ENCODE measurements around the gene CALML6. TPM values are rescaled to one million over a fixed set of nuclear protein-coding genes. Genes with fewer than 3 reads are reported as not detected.

Gene CALML6
- total RNA-seq, 4 donors from 2014 or later = 0.57 TPM; not detected in 3

DNA sequence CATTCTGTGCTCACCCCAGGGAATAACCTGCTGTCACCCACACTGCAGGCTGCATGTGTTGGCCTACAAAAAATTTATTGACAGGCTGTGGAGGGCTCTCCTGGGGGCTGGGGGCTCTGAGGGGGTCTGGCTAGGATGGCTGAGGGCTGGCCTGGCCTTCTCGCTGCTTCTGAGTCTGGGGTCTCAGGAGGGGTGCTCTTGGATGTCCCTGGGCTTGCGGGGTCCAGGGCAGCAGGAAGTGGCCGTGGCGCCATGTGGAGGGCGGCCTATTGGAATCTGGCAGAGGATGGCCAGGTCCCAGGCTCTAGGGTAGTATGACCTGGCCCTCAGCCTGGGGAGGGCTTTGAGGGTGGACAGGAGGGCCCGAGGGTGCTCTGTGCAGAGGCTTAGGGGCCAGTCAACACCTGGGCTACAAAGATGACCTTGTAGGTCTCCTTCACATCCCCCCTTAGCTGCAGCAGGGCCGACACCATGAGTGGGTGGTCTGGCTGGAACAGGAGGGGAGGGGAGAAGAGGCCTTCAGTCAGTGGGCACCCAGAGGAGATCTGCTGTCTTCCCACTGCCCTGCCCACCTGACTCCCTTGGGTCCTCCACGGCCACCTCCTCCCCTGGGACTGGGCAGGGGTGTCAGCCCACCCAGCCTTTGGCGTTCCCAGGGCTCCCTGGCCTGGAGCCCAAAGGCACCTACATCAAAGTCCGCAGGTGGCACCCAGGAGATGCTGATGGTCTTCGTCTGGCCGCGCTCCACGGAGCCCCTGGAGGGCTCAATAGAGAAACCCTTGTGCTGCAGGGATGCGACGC is 7.0 kb downstream of the CALML6 start:
- intact Hi-C loops (cut with DNase I) = no loop called here
- Histone ChIP-seq H3K27me3 (peaks cover 0 to under 1% (median 0%) of the 10 kb centered on the region in 4 donors), H3K36me3 (no peaks in the 10 kb centered on the region), H3K4me1 (peaks cover 11 to 24% (median 12%) of the 10 kb centered on the region in 3 donors), H3K4me3 (no peak overlapping the region), H3K27ac (no peak overlapping the region), H3K9me3 (no peaks in the 10 kb centered on the region)
- 80% methylated on average over 1 of the region's 16 CpGs for WGBS, 2 donors
- no peak for DNase-seq
- TF ChIP-seq POLR2A (IDR thresholded peaks at IDR 0.05) = no peak

DNA sequence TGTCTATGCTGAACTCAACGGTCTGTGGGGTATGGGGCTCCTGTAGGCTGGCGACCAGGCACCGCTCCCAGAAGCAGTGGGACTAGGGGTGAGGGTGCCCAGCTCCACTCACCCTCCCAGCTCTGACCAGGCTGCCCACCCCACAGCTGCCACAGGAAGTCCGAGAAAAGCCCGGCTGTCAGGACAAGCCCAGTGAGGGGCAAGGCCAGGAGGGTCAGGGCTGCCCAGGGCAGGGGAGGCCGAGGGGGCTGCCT is 7.6 kb downstream of the CALML6 start:
- TF ChIP-seq POLR2A (IDR thresholded peaks at IDR 0.05) = no peak
- TF ChIP-seq, protein P1, sequence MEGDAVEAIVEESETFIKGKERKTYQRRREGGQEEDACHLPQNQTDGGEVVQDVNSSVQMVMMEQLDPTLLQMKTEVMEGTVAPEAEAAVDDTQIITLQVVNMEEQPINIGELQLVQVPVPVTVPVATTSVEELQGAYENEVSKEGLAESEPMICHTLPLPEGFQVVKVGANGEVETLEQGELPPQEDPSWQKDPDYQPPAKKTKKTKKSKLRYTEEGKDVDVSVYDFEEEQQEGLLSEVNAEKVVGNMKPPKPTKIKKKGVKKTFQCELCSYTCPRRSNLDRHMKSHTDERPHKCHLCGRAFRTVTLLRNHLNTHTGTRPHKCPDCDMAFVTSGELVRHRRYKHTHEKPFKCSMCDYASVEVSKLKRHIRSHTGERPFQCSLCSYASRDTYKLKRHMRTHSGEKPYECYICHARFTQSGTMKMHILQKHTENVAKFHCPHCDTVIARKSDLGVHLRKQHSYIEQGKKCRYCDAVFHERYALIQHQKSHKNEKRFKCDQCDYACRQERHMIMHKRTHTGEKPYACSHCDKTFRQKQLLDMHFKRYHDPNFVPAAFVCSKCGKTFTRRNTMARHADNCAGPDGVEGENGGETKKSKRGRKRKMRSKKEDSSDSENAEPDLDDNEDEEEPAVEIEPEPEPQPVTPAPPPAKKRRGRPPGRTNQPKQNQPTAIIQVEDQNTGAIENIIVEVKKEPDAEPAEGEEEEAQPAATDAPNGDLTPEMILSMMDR (IDR thresholded peaks at IDR 0.05) = no peak
- DNase-seq = no peak
- intact Hi-C loops (cut with DNase I) = no loop called here

GRCh38 chr1:1922956-1923833 is 8.1 kb downstream of the CALML6 start:
- Histone ChIP-seq H3K9me3 (no peaks in the 10 kb centered on the region), H3K4me3 (no peak overlapping the region), H3K4me1 (peaks cover 9 to 26% (median 10%) of the 10 kb centered on the region in 3 donors), H3K27ac (no peak overlapping the region), H3K27me3 (peaks cover 0 to 8% (median 0%) of the 10 kb centered on the region in 4 donors), H3K36me3 (no peaks in the 10 kb centered on the region)
- TF ChIP-seq, protein P1 (IDR thresholded peaks at IDR 0.05) = no peak
- no peak for TF ChIP-seq POLR2A (IDR thresholded peaks at IDR 0.05)
- intact Hi-C loops (cut with DNase I) = no loop called here
- 30 to 48% methylated on average over 2 to 6 of the region's 29 CpGs for WGBS, 2 donors
- DNase-seq = no peak

More for the DNA sequence above, 7.6 kb downstream of the CALML6 start:
- WGBS, 2 donors = no CpG with 5 or more reads among the region's 6 CpGs
- no peaks in the 10 kb centered on the region for H3K9me3 ChIP-seq
- H3K4me3 ChIP-seq = no peak overlapping the region
- no peaks in the 10 kb centered on the region for H3K36me3 ChIP-seq
- peaks cover 0 to 5% (median 0%) of the 10 kb centered on the region in 4 donors for H3K27me3 ChIP-seq
- H3K4me1 ChIP-seq = peaks cover 11 to 24% (median 12%) of the 10 kb centered on the region in 3 donors
- no peak overlapping the region for H3K27ac ChIP-seq

- Histone ChIP-seq H3K27ac (no peak overlapping the region), H3K4me3 (no peak overlapping the region), H3K27me3 (peaks cover 0 to 13% (median 0%) of the 10 kb centered on the region in 4 donors), H3K9me3 (no peaks in the 10 kb centered on the region), H3K36me3 (no peaks in the 10 kb centered on the region), H3K4me1 (peaks cover 0 to 22% (median 3%) of the 10 kb centered on the region in 3 donors)
- TF ChIP-seq, protein P1 (IDR thresholded peaks at IDR 0.05) = no peak
- TF ChIP-seq POLR2A (IDR thresholded peaks at IDR 0.05) = no peak
- intact Hi-C loops (cut with DNase I) = no loop called here
- no peak for DNase-seq
- WGBS, 2 donors = 35 to 80% methylated on average over 1 to 10 of the region's 18 CpGs
Observed at GRCh38 chr1:1924386-1924785, 9.3 kb downstream of the CALML6 start.

DNA sequence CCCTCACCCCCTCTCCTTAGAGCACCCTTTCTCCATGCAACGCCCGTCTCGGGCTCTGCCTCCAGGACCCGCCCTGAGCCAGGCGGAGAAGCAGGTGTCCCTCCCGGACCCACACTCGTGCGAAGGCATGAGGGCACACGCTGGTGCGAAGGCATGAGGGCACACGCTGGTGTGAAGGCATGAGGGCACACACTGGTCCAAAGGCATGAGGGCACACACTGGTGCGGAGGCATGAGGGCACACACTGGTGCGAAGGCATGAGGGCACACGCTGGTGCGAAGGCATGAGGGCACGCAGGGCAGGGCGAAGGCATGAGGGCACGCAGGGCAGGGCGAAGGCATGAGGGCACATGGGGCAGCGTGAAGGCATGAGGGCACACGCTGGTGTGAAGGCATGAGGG is 9.8 kb downstream of the CALML6 start:
- Histone ChIP-seq H3K9me3 (no peaks in the 10 kb centered on the region), H3K27ac (no peak overlapping the region), H3K4me1 (peaks cover 0 to 18% (median 0%) of the 10 kb centered on the region in 3 donors), H3K27me3 (peaks cover 0 to 13% (median 0%) of the 10 kb centered on the region in 4 donors), H3K4me3 (no peak overlapping the region), H3K36me3 (no peaks in the 10 kb centered on the region)
- TF ChIP-seq, protein P1 (IDR thresholded peaks at IDR 0.05) = no peak
- no peak for TF ChIP-seq POLR2A (IDR thresholded peaks at IDR 0.05)
- no peak for DNase-seq
- WGBS, 2 donors = 83 to 87% methylated on average over 10 to 11 of the region's 21 CpGs
- intact Hi-C loops (cut with DNase I) = no loop called here
